ENCODE data around the gene CERS3.
"Not testable (repeated sequence)": the region's sequence is repeated elsewhere in the genome, so short reads cannot be mapped to it uniquely, and the experiment has no call there.

Gene CERS3

DNA sequence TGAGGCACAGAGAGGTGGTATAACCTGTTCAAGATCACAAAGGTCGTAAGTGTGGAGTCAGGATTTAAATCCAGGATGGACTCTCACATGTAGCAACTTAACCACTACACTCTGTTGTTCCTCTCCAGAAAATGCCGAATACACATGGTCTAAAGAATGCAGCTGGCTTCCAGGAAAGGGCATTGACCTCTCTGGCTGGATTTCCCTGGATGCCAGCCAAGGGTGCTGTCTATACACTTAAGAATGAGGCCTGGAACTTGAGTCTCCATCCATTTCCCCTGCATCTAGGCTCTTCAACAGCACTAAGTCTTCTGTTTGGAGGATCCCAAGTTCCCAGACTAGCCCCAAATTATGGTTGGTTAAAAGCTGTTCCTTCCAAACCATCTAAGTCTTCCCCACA, 60.5 kb downstream of the CERS3 start:
- in situ Hi-C loops (cut with HindIII; ENCODE audit: low sequenced_read_pairs), result no loop called here

- in situ Hi-C loops (cut with HindIII; ENCODE audit: low sequenced_read_pairs), result no loop called here
Observed at GRCh38 chr15:100466073-100466472, 62.7 kb downstream of the CERS3 start.

DNA sequence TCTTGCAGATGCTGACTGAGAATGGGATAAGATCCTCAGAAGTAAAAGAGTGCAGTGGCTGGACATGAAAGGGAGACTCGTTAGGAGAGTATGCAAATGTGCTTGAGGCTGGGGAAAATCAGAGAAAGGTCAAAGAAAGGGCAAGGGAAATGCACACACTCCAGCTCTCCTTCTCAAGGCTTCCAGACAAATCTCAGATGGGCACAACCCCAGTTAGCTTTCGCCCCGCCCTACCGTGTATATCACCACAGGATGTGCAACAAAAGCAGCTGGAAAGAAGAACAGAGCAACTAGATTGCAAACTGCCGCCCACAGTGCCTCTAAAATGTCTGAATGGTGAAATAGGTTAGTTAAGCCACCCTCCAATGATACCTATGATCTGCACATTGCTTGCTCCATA, 63.9 kb downstream of the CERS3 start:
- in situ Hi-C loops (cut with HindIII; ENCODE audit: low sequenced_read_pairs), result no loop called here

GRCh38 chr15:100464256-100464655, 64.5 kb downstream of the CERS3 start:
- in situ Hi-C loops (cut with HindIII; ENCODE audit: low sequenced_read_pairs), result no loop called here

DNA sequence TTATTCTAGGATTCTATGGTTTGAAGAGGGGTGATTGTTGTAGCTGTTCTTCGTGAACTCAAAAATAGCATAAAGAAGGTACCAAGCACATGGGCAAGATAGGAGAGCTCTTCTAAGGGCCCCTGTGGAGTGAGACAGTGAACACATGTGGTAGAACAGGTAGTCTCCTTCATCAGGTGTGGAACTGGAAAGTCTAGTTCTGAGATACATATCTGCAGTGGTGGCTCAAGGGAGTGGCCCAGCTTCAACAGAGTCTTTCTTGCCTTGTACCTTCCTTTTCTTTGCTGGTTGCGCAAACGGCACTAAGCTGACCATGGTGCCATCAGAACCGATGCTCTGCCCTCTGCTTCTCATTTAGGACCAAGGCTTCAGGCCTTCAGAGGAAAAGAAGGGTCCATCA, 65.2 kb downstream of the CERS3 start:
- in situ Hi-C loops (cut with HindIII; ENCODE audit: low sequenced_read_pairs), result no loop called here

DNA sequence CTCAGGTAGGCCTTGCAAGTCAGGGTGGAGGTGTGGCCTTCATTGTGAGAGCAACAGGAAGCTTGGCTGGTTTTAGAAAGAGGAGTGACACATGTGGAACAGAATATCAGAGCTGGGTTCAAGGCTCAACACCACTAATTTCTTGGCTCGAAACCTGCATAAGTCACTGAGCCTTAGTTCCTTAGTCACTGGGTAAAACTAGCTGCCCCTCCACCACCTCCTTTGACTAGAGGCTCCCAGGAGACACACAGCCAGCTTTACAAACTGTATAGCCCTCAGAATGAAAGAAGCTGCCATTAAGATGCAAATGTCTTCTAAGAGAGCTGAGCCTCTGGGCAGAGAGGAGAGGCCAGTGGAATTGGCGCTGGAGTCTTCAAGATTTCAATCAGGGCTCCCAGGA, 67.7 kb downstream of the CERS3 start:
- in situ Hi-C loops (cut with HindIII; ENCODE audit: low sequenced_read_pairs), result no loop called here

GRCh38 chr15:100457201-100457600, 71.5 kb downstream of the CERS3 start:
- in situ Hi-C loops (cut with HindIII; ENCODE audit: low sequenced_read_pairs), result no loop called here

DNA sequence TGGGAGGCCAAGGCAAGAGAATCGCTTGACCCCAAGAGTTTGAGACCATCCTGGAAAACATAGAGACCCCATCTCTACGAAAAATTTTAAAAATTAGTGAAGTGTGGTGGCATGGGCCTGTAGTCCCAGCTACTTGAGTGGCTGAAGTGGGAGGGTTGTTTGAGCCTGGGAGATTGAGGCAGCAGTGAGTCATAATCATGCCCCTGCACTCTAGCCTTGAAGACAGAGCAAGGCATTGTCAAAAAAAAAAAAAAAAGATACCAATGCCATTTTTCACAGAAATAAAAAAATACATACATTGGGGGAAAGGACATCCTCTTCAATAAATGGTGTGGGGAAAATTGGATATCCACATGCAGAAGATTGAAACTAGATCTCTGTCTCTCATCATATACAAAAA, 74.6 kb downstream of the CERS3 start:
- in situ Hi-C loops (cut with HindIII; ENCODE audit: low sequenced_read_pairs), result no loop called here

DNA sequence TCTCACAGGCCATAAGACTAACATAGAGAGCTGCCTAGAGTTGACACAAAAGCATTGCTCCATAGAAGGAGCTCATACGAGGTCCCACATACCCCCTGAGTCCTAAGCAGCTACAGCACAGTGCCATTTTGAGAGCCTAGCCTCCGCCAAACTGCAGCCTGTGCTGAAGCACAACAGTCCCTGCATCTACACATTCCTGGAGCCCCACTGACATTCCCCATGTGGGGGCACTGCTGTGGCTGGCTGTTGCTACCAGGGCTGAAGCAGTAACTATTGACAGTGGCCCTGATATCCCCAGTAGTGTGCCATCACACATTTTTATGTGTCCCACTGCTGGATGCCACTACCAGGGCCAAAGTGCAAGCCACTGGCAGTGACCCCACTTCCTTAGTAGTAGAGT, 80.3 kb downstream of the CERS3 start:
- in situ Hi-C loops (cut with HindIII; ENCODE audit: low sequenced_read_pairs), result no loop called here

DNA sequence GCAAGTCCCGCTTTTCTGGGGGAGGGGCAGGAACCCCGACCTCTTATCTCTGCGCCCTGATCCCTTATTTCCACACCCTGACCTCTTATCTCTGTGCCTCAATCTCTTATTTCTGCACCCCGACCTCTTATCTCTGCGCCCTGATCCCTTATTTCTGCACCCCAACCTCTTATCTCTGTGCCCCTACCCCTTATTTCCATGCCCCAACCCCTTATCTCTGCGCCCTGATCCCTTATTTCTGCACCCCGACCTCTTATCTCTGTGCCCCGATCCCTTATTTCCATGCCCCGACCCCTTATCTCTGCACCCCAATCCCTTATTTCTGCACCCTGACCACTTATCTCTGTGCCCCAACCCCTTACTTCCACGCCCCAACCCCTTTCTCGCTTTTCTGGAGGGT, 87.7 kb downstream of the CERS3 start:
- in situ Hi-C loops (cut with HindIII; ENCODE audit: low sequenced_read_pairs), result not testable (repeated sequence)

GRCh38 chr15:100439514-100439913, 89.2 kb downstream of the CERS3 start:
- in situ Hi-C loops (cut with HindIII; ENCODE audit: low sequenced_read_pairs), result loop anchor here (5.0 kb wide), 1 partner anchor 37 kb away; no protein-coding TSS in a partner anchor

GRCh38 chr15:100438570-100438969, 90.2 kb downstream of the CERS3 start:
- in situ Hi-C loops (cut with HindIII; ENCODE audit: low sequenced_read_pairs), result loop anchor here (5.0 kb wide), 1 partner anchor 36 kb away; no protein-coding TSS in a partner anchor

DNA sequence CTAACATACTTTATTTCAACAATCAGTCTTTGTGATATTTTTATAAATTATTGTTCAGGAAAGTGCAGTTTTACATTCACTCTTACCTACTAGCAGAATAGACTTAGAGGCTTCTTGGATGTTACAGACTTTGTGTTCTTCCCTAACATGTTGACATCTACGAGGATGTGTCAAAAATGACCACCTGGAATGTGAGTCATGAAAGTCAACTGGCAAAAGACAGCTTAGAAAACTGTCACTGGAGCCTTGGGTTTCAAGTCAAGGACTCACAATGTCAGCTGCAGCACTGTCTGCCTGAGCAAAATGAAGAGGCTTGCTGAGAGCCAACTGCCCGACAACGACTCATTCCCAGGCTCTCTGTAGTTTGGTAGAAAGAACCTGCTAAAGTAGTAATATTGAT, 91.5 kb downstream of the CERS3 start:
- in situ Hi-C loops (cut with HindIII; ENCODE audit: low sequenced_read_pairs), result loop anchor here (5.0 kb wide), 1 partner anchor 35 kb away; no protein-coding TSS in a partner anchor

DNA sequence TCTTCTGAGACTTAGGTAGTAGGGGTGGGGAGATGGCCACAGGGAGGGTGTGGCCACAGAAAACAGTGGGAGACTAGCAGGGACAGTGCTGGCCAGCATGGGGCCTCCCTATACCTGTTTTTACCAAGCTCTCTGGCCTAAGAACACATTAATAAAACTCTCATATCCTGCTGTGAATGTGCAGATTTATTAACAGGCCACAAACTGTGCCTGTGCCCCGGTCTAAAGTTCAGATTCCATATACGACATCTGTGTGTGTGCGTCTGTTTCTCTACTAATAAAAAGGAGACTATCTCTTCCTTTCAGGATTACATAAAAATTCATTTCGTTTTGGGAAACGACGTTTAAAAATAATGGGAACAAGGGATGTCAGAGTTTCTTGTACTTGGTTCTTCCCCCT, 94.2 kb downstream of the CERS3 start:
- in situ Hi-C loops (cut with HindIII; ENCODE audit: low sequenced_read_pairs), result no loop called here

- in situ Hi-C loops (cut with HindIII; ENCODE audit: low sequenced_read_pairs), result no loop called here
Observed at GRCh38 chr15:100434038-100434437, 94.7 kb downstream of the CERS3 start.

- in situ Hi-C loops (cut with HindIII; ENCODE audit: low sequenced_read_pairs), result no loop called here
Observed at GRCh38 chr15:100433304-100433703, 95.4 kb downstream of the CERS3 start.

- in situ Hi-C loops (cut with HindIII; ENCODE audit: low sequenced_read_pairs), result no loop called here
Observed at GRCh38 chr15:100430411-100430810, 98.3 kb downstream of the CERS3 start.

DNA sequence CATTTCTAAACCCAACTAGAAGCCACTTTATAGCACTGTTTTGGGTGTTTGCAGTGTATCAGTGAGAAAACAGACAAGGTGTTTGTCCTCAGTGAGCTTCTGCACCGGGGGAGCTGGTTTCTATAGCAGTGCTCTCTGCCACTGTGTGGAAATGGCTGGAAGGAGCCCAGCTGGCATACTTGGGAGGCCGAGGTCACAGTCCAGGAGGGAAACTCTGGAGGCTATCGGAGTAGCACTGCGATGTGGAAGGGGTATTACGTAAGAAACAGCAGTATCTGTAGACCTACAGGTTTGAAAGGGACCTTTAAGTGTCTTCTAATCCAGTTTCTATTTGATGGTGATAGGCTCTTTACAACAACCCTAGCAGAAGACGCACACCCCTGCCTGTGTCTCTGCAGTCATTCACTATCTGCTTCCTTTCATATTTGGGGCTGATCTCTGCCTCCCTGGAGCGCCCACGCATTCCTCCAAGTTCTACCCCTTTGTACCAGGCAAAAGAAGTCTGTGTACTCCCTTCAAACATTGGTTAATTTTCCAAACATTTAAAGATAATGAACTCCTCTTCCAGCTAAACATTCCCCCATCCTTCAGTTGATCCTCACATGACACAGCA, 99.5 kb downstream of the CERS3 start:
- in situ Hi-C loops (cut with HindIII; ENCODE audit: low sequenced_read_pairs), result no loop called here

- in situ Hi-C loops (cut with HindIII; ENCODE audit: low sequenced_read_pairs), result no loop called here
Observed at GRCh38 chr15:100426937-100427336, 101.8 kb downstream of the CERS3 start.

GRCh38 chr15:100405179-100405578, 123.6 kb downstream of the CERS3 start:
- in situ Hi-C loops (cut with HindIII; ENCODE audit: low sequenced_read_pairs), result no loop called here

DNA sequence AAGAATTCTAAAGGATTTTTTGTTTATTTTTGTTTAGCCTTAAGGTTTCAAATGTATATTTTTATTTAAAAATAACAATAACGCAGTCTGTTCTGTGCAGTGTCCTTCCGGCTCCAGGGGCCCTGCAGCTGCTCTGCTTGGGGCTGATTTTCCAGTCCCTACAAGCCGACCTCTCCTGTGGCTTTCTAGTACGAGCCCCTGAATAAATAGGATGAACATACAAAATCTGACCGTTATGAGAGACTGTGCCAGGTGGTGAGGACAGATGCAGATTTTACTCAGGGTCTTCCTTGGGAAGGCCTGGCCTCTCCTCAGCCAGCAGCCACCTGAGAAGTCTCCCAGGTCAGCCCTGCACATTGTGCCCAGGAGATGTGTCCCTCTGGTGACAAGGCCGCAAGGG, 127.8 kb downstream of the CERS3 start:
- in situ Hi-C loops (cut with HindIII; ENCODE audit: low sequenced_read_pairs), result loop anchor here (5.0 kb wide), 1 partner anchor 36 kb away; no protein-coding TSS in a partner anchor

- in situ Hi-C loops (cut with HindIII; ENCODE audit: low sequenced_read_pairs), result no loop called here
Observed at GRCh38 chr15:100394736-100395440, 133.9 kb downstream of the CERS3 start.

- in situ Hi-C loops (cut with HindIII; ENCODE audit: low sequenced_read_pairs), result no loop called here
Observed at GRCh38 chr15:100393008-100393407, 135.7 kb downstream of the CERS3 start.
